GM12892 (cell line): Measurements from ENCODE around the gene KRT78.

Source experiments
- DNase-seq: peaks from one replicate; pipeline ENCODE4 v3.0.0; 2011; ENCODE audit not compliant: insufficient read length
- FAIRE-seq: peaks from 2 replicates; lab custom pipeline; 2011; peaks lifted over from hg19 to GRCh38; lab: Jason Lieb, UNC
- POLR2A ChIP-seq: IDR thresholded peaks from 2 replicates; pipeline ENCODE4 v1.6.1; 2011; ENCODE audit warnings: low read depth, low read length, control low read depth
- POLR2AphosphoS5 ChIP-seq: IDR thresholded peaks from 2 replicates; pipeline ENCODE4 v1.6.1; 2011; ENCODE audit warnings: low read depth, low read length, control low read depth
- TAF1 ChIP-seq: IDR thresholded peaks from 2 replicates; pipeline ENCODE4 v1.6.1; 2011; ENCODE audit warnings: low read depth, mild to moderate bottlenecking, control low read depth, low read length, borderline replicate concordance

Gene KRT78

DNA sequence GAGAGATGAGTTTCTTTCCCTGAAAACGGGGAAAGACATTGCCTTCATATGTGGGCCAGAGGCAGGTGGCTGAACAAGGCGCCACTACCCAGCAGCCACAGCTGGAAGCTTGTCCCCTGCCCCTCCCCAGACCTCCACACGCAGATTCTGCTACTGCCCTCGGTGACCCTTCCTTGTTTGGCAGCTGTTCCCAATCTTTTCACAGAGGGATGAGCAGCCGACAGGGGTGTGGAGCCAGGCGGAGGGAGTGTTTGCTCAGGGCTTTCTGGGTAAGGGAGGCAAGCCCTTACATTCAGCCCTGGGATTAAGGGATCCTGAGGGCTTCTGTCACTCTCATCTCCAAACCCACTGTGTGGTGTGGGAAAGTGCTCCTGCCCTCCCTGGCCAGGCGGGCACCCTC, 30.4 kb downstream of the KRT78 start:
- TF ChIP-seq POLR2AphosphoS5, result no peak
- no peak for TF ChIP-seq POLR2A
- TF ChIP-seq TAF1, result no peak
- FAIRE-seq (no peak), DNase-seq (no peak)

DNA sequence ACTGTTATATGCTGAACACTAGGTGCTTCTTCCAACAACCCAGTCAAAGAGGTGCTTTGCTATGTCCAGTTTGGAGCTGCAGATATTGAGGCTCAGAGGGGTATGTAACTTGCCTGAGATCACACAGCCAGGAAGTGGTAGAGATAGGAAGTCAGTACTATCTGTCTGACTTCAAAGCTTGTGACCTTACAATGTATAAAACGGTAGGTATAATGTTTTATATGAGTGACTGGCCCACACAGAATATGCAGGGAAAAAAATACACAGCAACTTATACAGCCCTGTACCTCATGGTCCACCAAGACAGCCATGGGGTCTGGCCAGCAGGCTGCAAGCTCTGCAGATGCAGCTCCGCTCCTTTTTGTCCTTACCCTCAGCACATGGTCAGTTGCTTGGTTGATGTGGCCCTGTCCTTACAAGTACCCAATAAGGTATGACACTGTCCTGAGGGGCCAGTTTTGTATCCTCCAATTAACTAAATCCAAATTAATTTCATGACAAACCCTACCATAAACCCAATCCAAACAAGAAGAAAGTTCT, 31.0 kb downstream of the KRT78 start:
- DNase-seq (no peak), FAIRE-seq (no peak)
- TF ChIP-seq TAF1, result no peak
- TF ChIP-seq POLR2A, result no peak
- no peak for TF ChIP-seq POLR2AphosphoS5

DNA sequence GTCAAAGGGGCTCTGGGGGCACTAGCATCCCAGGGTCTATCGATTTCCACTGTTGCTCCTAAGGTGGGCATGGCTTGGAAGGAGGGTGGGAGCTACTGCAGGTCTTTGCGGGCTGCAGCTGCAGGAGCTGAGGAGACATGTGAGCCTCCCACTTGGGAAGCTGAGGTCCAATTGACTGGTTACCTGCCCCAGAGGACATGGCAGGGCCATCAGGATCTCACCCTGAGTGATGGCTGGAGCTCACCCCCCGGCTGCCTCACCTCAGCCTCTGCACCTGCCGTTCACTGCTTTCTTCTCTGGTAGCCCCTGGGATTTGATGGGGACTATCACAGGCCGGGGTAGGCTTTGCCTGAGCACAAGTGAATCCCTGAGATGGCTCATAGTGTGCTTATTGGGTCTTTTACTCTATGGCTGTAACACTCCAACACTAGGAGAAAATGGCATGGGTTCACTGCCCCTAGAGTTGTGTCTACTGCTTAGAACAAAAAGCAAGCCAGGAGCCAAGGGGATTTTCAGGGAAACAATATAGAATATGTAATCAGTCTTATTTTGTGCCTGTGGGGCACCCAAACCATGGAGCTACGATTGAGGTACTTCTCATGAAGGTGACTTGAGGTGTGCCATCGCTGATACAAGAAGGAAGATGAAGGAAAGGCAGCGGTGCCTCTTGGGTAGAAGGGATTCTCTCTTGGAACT, 31.6 kb downstream of the KRT78 start:
- FAIRE-seq, result no peak
- TF ChIP-seq TAF1, result no peak
- TF ChIP-seq POLR2AphosphoS5, result no peak
- TF ChIP-seq POLR2A, result no peak
- no peak for DNase-seq

- no peak for TF ChIP-seq POLR2A
- FAIRE-seq (no peak), DNase-seq (no peak)
Measured at GRCh38 chr12:52815676-52816588, 32.9 kb downstream of the KRT78 start.

DNA sequence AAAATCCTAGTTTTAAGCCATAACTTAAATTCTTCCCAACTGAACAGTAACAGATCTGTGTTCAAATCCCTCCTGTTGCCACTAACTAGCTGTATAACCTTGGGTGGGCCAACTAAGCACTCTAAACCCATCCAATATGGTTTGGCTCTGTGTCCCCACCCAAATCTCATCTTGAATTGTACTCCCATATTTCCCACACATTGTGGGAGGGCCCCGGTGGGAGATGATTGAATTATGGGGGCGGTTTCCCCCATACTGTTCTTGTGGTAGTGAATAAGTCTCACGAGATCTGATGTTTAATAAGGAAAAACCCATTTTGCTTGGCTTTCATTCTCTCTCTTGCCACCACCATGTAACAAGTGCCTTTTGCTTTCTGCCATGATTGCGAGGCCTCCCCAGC, 33.6 kb downstream of the KRT78 start:
- no peak for DNase-seq
- no peak for FAIRE-seq
- TF ChIP-seq TAF1 (no peak), POLR2AphosphoS5 (no peak), POLR2A (no peak)

- TF ChIP-seq POLR2AphosphoS5 (no peak), POLR2A (no peak), TAF1 (no peak)
- no peak for FAIRE-seq
- no peak for DNase-seq
Measured at GRCh38 chr12:52814710-52815155, 34.1 kb downstream of the KRT78 start.

- FAIRE-seq (no peak), DNase-seq (no peak)
- TF ChIP-seq POLR2AphosphoS5 (no peak), TAF1 (no peak), POLR2A (no peak)
Measured at GRCh38 chr12:52813885-52814709, 34.7 kb downstream of the KRT78 start, which contains the start of gene KRT4. Gene KRT4, minus strand, starts transcription at chr12:52814116. Its CDS starts 58 bp downstream, at chr12:52814058.

- TF ChIP-seq TAF1 (no peak), POLR2A (no peak), POLR2AphosphoS5 (no peak)
- DNase-seq (no peak), FAIRE-seq (no peak)
Measured at GRCh38 chr12:52813203-52813819, 35.5 kb downstream of the KRT78 start.

DNA sequence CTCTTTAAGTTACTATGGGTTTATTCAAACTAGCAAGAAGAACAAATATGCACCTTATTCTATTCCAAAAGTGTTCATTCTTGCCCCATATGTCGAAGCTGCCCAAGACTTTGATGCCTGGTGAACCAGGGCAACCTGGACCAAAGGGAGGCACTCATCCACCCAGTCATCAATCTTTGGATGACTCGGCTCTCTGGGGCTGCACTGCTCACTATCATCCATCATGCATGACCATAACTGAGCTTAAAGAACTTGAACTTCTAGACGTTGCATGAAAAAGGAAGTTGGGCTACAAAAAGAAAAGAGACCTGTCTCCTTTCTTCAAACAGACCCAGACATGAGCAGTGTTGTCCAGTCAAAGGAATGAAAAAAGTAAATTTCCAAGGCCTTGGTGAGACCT, 36.0 kb downstream of the KRT78 start:
- DNase-seq (no peak), FAIRE-seq (no peak)
- TF ChIP-seq POLR2A (no peak), POLR2AphosphoS5 (no peak), TAF1 (no peak)

DNA sequence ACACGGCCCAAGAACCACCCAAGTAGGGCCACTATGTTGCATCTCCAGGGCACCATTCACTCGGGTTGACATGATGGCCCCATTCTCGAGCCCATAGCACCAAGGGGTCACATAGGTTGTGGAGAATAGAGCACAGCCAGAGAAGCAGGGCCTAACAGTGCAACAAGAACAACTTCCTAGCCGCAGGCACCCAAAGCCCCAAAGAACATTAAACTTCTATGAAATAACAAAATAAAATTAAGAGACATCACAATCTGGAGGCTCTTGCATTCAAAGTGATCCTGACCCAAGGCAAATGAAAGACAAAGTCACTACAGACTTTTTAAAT, 36.8 kb downstream of the KRT78 start:
- TF ChIP-seq POLR2A (no peak), TAF1 (no peak), POLR2AphosphoS5 (no peak)
- FAIRE-seq (no peak), DNase-seq (no peak)
